ENCODE measurements around the gene STPG2.

Gene STPG2

GRCh38 chr4:98094118-98094517 lies 49.2 kb downstream of the STPG2 start:
- Histone ChIP-seq H3K4me1 (ENCODE audit: control insufficient read depth, insufficient read depth, low read length) (no peaks in the 10 kb centered on the region), H3K36me3 (ENCODE audit: control insufficient read depth, insufficient read depth, low read length) (no peaks in the 10 kb centered on the region), H3K27ac (ENCODE audit: low read depth, low read length) (no peak overlapping the region), H3K9me3 (ENCODE audit: control insufficient read depth, insufficient read depth, low read length) (no peaks in the 10 kb centered on the region), H3K9ac (ENCODE audit: low read depth, low read length) (no peak overlapping the region), H3K4me3 (ENCODE audit: low read depth, low read length) (no peak overlapping the region), H3K27me3 (ENCODE audit: control insufficient read depth, insufficient read depth, low read length) (no peaks in the 10 kb centered on the region)

DNA sequence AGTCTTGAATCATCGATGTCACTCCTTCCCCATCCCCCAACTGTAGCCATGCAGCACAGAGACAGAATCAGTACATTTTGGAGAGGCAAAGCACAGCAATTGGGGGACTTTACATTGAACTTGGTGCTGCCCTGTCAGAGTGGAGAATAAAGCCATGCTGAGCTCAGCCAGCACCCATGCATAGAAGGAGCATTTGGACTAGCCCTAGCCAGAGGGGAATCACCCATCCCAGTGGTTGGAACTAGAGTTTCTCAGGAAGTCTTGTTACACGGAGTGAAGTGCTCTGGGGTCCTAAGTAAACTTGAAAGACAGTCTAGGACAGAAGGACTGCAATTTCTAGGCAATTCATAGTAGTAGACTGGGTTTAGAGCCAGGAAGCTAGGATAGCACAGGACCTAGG lies 49.6 kb downstream of the STPG2 start:
- Histone ChIP-seq H3K27me3 (ENCODE audit: control insufficient read depth, insufficient read depth, low read length) (no peaks in the 10 kb centered on the region), H3K4me1 (ENCODE audit: control insufficient read depth, insufficient read depth, low read length) (no peaks in the 10 kb centered on the region), H3K36me3 (ENCODE audit: control insufficient read depth, insufficient read depth, low read length) (no peaks in the 10 kb centered on the region), H3K9ac (ENCODE audit: low read depth, low read length) (no peak overlapping the region), H3K9me3 (ENCODE audit: control insufficient read depth, insufficient read depth, low read length) (no peaks in the 10 kb centered on the region), H3K4me3 (ENCODE audit: low read depth, low read length) (no peak overlapping the region), H3K27ac (ENCODE audit: low read depth, low read length) (no peak overlapping the region)

GRCh38 chr4:98092833-98093439 lies 50.3 kb downstream of the STPG2 start:
- H3K27ac ChIP-seq (ENCODE audit: low read depth, low read length), result no peak overlapping the region
- no peaks in the 10 kb centered on the region for H3K9me3 ChIP-seq (ENCODE audit: control insufficient read depth, insufficient read depth, low read length)
- H3K9ac ChIP-seq (ENCODE audit: low read depth, low read length), result no peak overlapping the region
- H3K27me3 ChIP-seq (ENCODE audit: control insufficient read depth, insufficient read depth, low read length), result no peaks in the 10 kb centered on the region
- H3K36me3 ChIP-seq (ENCODE audit: control insufficient read depth, insufficient read depth, low read length), result no peaks in the 10 kb centered on the region
- H3K4me3 ChIP-seq (ENCODE audit: low read depth, low read length), result no peak overlapping the region
- H3K4me1 ChIP-seq (ENCODE audit: control insufficient read depth, insufficient read depth, low read length), result no peaks in the 10 kb centered on the region

DNA sequence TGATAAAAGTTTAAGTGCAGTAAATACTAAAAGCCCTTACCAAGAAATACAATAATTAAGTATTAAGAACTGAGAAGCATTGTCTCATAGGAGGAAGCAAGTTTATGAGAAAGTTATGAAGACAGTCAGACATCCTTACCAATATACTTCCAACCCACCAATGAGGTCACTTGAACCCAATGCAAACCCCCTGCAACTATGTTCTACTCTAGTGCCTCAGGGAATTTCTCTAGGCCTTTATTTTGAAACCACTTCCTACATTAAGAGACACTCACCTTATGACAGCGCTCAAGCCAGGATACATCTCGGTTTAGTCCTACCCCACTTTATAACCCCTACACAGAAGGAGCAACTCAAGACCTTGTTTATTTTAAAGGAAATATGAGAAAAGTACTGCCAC lies 61.3 kb downstream of the STPG2 start:
- no peaks in the 10 kb centered on the region for H3K36me3 ChIP-seq (ENCODE audit: control insufficient read depth, insufficient read depth, low read length)
- no peaks in the 10 kb centered on the region for H3K9me3 ChIP-seq (ENCODE audit: control insufficient read depth, insufficient read depth, low read length)
- H3K27me3 ChIP-seq (ENCODE audit: control insufficient read depth, insufficient read depth, low read length), result no peaks in the 10 kb centered on the region
- H3K27ac ChIP-seq (ENCODE audit: low read depth, low read length), result no peak overlapping the region
- no peak overlapping the region for H3K9ac ChIP-seq (ENCODE audit: low read depth, low read length)
- no peaks in the 10 kb centered on the region for H3K4me1 ChIP-seq (ENCODE audit: control insufficient read depth, insufficient read depth, low read length)
- H3K4me3 ChIP-seq (ENCODE audit: low read depth, low read length), result no peak overlapping the region

GRCh38 chr4:98068495-98068894 lies 74.8 kb downstream of the STPG2 start:
- Histone ChIP-seq H3K9ac (ENCODE audit: low read depth, low read length) (no peak overlapping the region), H3K9me3 (ENCODE audit: control insufficient read depth, insufficient read depth, low read length) (no peaks in the 10 kb centered on the region), H3K4me1 (ENCODE audit: control insufficient read depth, insufficient read depth, low read length) (no peaks in the 10 kb centered on the region), H3K36me3 (ENCODE audit: control insufficient read depth, insufficient read depth, low read length) (no peaks in the 10 kb centered on the region), H3K4me3 (ENCODE audit: low read depth, low read length) (no peak overlapping the region), H3K27ac (ENCODE audit: low read depth, low read length) (no peak overlapping the region), H3K27me3 (ENCODE audit: control insufficient read depth, insufficient read depth, low read length) (no peaks in the 10 kb centered on the region)

DNA sequence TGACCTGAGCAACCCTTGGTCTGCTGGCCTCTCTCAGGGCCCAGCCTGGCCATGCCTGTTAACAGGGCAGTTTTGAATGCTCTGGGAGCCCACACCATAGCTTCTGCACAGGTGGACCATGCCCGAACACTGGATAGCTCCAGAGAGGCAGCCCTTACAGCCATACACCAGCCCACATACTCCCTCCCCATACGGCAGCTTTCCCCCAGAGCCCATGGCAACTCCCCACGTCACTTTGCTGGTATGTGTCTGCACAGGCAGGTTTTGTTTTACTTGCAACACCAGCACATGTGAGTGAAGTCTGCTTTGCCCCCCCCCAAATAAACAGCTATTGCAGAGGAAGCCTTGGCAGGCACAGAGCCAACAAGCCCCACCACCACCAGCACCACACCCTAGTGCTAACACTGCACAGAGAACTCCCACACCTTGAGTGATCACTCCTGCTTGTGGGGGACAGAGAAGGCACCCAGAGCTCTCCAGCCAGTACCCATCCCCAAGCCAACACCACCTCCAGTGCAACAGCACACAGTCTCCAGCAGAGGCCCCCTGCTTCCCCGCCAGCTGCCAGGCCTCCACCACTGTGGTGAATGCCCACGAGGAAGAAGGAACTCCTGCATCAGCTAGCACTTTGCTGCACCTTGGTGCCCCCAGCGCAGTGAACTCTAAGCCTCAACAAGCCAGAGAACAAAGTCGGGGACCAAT lies 87.3 kb downstream of the STPG2 start:
- Histone ChIP-seq H3K9ac (ENCODE audit: low read depth, low read length) (no peak overlapping the region), H3K4me3 (ENCODE audit: low read depth, low read length) (no peak overlapping the region), H3K4me1 (ENCODE audit: control insufficient read depth, insufficient read depth, low read length) (no peaks in the 10 kb centered on the region), H3K9me3 (ENCODE audit: control insufficient read depth, insufficient read depth, low read length) (no peaks in the 10 kb centered on the region), H3K27ac (ENCODE audit: low read depth, low read length) (no peak overlapping the region), H3K27me3 (ENCODE audit: control insufficient read depth, insufficient read depth, low read length) (no peaks in the 10 kb centered on the region), H3K36me3 (ENCODE audit: control insufficient read depth, insufficient read depth, low read length) (no peaks in the 10 kb centered on the region)

GRCh38 chr4:98046665-98047064 lies 96.6 kb downstream of the STPG2 start:
- Histone ChIP-seq H3K4me1 (ENCODE audit: control insufficient read depth, insufficient read depth, low read length) (0 out of 2 replicates have a peak, but pooled peaks cover 3% of the 10 kb centered on the region), H3K36me3 (ENCODE audit: control insufficient read depth, insufficient read depth, low read length) (no peaks in the 10 kb centered on the region), H3K9ac (ENCODE audit: low read depth, low read length) (no peak overlapping the region), H3K9me3 (ENCODE audit: control insufficient read depth, insufficient read depth, low read length) (no peaks in the 10 kb centered on the region), H3K27ac (ENCODE audit: low read depth, low read length) (no peak overlapping the region), H3K27me3 (ENCODE audit: control insufficient read depth, insufficient read depth, low read length) (no peaks in the 10 kb centered on the region), H3K4me3 (ENCODE audit: low read depth, low read length) (no peak overlapping the region)

DNA sequence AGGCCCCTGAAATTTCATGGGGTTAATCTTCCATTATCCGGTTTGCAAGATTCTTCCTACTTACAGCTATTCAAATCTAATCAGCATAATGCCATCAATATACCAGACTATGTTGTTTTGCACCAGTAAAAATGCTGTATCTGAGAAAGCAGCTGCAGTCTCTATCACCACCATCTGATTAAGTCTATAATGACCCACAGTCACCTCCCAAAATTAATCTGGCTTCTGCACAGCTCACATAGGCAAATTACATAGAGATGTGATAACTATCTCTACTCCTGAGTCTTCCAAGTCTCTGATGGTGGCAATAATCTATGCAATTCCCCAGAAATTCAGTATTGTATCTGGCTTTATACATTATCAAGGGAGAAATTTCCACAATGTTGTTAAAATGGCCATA lies 113.2 kb downstream of the STPG2 start:
- Histone ChIP-seq H3K9me3 (ENCODE audit: control insufficient read depth, insufficient read depth, low read length) (peaks cover 2% of the 10 kb centered on the region; the same call in 1 of the 2 replicates), H3K27me3 (ENCODE audit: control insufficient read depth, insufficient read depth, low read length) (no peaks in the 10 kb centered on the region)

GRCh38 chr4:98027827-98028226 lies 115.4 kb downstream of the STPG2 start:
- Histone ChIP-seq H3K4me3 (ENCODE audit: low read depth, low read length) (no peak overlapping the region), H3K27me3 (ENCODE audit: control insufficient read depth, insufficient read depth, low read length) (no peaks in the 10 kb centered on the region), H3K9ac (ENCODE audit: low read depth, low read length) (no peak overlapping the region), H3K4me1 (ENCODE audit: control insufficient read depth, insufficient read depth, low read length) (no peaks in the 10 kb centered on the region), H3K36me3 (ENCODE audit: control insufficient read depth, insufficient read depth, low read length) (no peaks in the 10 kb centered on the region), H3K27ac (ENCODE audit: low read depth, low read length) (no peak overlapping the region), H3K9me3 (ENCODE audit: control insufficient read depth, insufficient read depth, low read length) (peaks cover 16% of the 10 kb centered on the region)

More for the DNA sequence above, 113.2 kb downstream of the STPG2 start:
- Histone ChIP-seq H3K4me3 (ENCODE audit: low read depth, low read length) (no peak overlapping the region), H3K27ac (ENCODE audit: low read depth, low read length) (no peak overlapping the region), H3K9ac (ENCODE audit: low read depth, low read length) (no peak overlapping the region), H3K4me1 (ENCODE audit: control insufficient read depth, insufficient read depth, low read length) (no peaks in the 10 kb centered on the region), H3K36me3 (ENCODE audit: control insufficient read depth, insufficient read depth, low read length) (no peaks in the 10 kb centered on the region)

GRCh38 chr4:98026362-98026761 lies 116.9 kb downstream of the STPG2 start:
- no peaks in the 10 kb centered on the region for H3K27me3 ChIP-seq (ENCODE audit: control insufficient read depth, insufficient read depth, low read length)
- no peaks in the 10 kb centered on the region for H3K4me1 ChIP-seq (ENCODE audit: control insufficient read depth, insufficient read depth, low read length)
- H3K9ac ChIP-seq (ENCODE audit: low read depth, low read length), result no peak overlapping the region
- no peak overlapping the region for H3K27ac ChIP-seq (ENCODE audit: low read depth, low read length)
- no peaks in the 10 kb centered on the region for H3K36me3 ChIP-seq (ENCODE audit: control insufficient read depth, insufficient read depth, low read length)
- no peak overlapping the region for H3K4me3 ChIP-seq (ENCODE audit: low read depth, low read length)
- H3K9me3 ChIP-seq (ENCODE audit: control insufficient read depth, insufficient read depth, low read length), result peaks cover 16% of the 10 kb centered on the region

DNA sequence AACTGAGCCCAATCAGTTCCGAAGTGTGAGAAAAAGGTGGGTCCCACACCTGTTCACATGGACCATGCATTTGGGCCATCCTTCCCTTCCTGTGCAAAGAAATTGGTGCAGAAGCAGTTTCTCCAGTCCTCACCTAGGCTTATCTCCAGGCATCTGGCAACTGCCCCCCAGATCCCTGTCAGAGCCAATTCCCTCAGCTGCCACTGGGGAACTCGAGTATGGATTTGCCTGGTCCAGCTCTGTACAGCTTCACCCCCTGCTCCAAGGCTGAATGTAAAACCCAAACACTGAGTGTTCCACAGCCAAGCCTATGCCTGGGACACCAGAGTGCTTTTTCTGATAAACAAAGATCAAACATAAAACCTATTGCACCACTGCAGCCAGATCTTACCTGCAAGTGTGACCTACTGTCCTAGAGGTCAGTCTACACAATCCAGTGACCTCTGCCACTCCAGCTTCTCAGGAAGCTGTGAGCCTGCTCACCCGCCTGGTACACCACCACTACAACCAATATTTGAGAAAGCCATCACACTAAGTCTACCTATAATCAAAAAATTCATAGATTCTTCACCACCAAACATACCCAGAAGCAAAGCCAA lies 136.4 kb downstream of the STPG2 start:
- H3K27me3 ChIP-seq (ENCODE audit: control insufficient read depth, insufficient read depth, low read length), result no peaks in the 10 kb centered on the region
- no peaks in the 10 kb centered on the region for H3K4me1 ChIP-seq (ENCODE audit: control insufficient read depth, insufficient read depth, low read length)
- H3K27ac ChIP-seq (ENCODE audit: low read depth, low read length), result no peak overlapping the region
- no peaks in the 10 kb centered on the region for H3K9me3 ChIP-seq (ENCODE audit: control insufficient read depth, insufficient read depth, low read length)
- H3K9ac ChIP-seq (ENCODE audit: low read depth, low read length), result no peak overlapping the region
- H3K4me3 ChIP-seq (ENCODE audit: low read depth, low read length), result no peak overlapping the region
- H3K36me3 ChIP-seq (ENCODE audit: control insufficient read depth, insufficient read depth, low read length), result no peaks in the 10 kb centered on the region
